ENCODE measurements around the gene ZMYND11. TPM values are rescaled to one million over a fixed set of nuclear protein-coding genes. Genes with fewer than 3 reads are reported as not detected.

ZMYND11 gene
- total and polyA plus RNA-seq, 12 donors = 23.6 to 153 (median 63.6) TPM

- Histone ChIP-seq H3K4me1 (replicated peaks in 1 of 2) (no peaks in the 10 kb centered on the region), H3K4me3 (no peak overlapping the region), H3K27me3 (no peaks in the 10 kb centered on the region), H3K27ac (no peak overlapping the region), H3K36me3 (replicated peaks in 1 of 2) (peaks cover 0 to 46% of the 10 kb centered on the region in 2 donors), H3K9me3 (replicated peaks in 1 of 3) (no peaks in the 10 kb centered on the region)
- intact Hi-C loops (cut with DNase I) = no loop called here
- DNase-seq = no peak
- WGBS, 4 donors = 85 to 94% (median 86%) methylated on average over 5 to 7 of the region's 7 CpGs
- TF ChIP-seq POLR2A (IDR thresholded peaks at IDR 0.05) = no peak
- TF ChIP-seq CTCF (IDR thresholded peaks at IDR 0.05) = no peak
Observed at GRCh38 chr10:282294-283139, 147.3 kb downstream of the ZMYND11 start.

GRCh38 chr10:283140-283479 is 147.9 kb downstream of the ZMYND11 start:
- Histone ChIP-seq H3K4me1 (replicated peaks in 1 of 2) (no peaks in the 10 kb centered on the region), H3K4me3 (no peak overlapping the region), H3K36me3 (replicated peaks in 1 of 2) (peaks cover 0 to 46% of the 10 kb centered on the region in 2 donors), H3K27me3 (no peaks in the 10 kb centered on the region), H3K27ac (no peak overlapping the region), H3K9me3 (replicated peaks in 1 of 3) (no peaks in the 10 kb centered on the region)
- 92 to 96% (median 94%) methylated on average over 8 of the region's 8 CpGs for WGBS, 4 donors
- no peak for DNase-seq
- TF ChIP-seq CTCF (IDR thresholded peaks at IDR 0.05) = no peak
- no peak for TF ChIP-seq POLR2A (IDR thresholded peaks at IDR 0.05)
- intact Hi-C loops (cut with DNase I) = no loop called here

- DNase-seq = no peak
- no peaks in the 10 kb centered on the region for H3K4me1 ChIP-seq (replicated peaks in 1 of 2)
- no peak overlapping the region for H3K4me3 ChIP-seq
- peaks cover 0 to 46% of the 10 kb centered on the region in 2 donors for H3K36me3 ChIP-seq (replicated peaks in 1 of 2)
- intact Hi-C loops (cut with DNase I) = no loop called here
- H3K27ac ChIP-seq = no peak overlapping the region
- H3K9me3 ChIP-seq (replicated peaks in 1 of 3) = no peaks in the 10 kb centered on the region
- H3K27me3 ChIP-seq = no peaks in the 10 kb centered on the region
- no peak for TF ChIP-seq POLR2A (IDR thresholded peaks at IDR 0.05)
- no peak for TF ChIP-seq CTCF (IDR thresholded peaks at IDR 0.05)
- 85 to 95% (median 91%) methylated on average over 7 of the region's 7 CpGs for WGBS, 4 donors
Observed at GRCh38 chr10:283916-284356, 148.7 kb downstream of the ZMYND11 start.

GRCh38 chr10:285216-285615 is 150.0 kb downstream of the ZMYND11 start:
- H3K4me3 ChIP-seq = no peak overlapping the region
- no peaks in the 10 kb centered on the region for H3K4me1 ChIP-seq (replicated peaks in 1 of 2)
- no peak overlapping the region for H3K27ac ChIP-seq
- no peak for DNase-seq
- no peak for TF ChIP-seq POLR2A (IDR thresholded peaks at IDR 0.05)
- TF ChIP-seq CTCF (IDR thresholded peaks at IDR 0.05) = no peak
- H3K27me3 ChIP-seq = no peaks in the 10 kb centered on the region
- peaks cover 0 to 46% of the 10 kb centered on the region in 2 donors for H3K36me3 ChIP-seq (replicated peaks in 1 of 2)
- intact Hi-C loops (cut with DNase I) = no loop called here
- no peaks in the 10 kb centered on the region for H3K9me3 ChIP-seq (replicated peaks in 1 of 3)
- WGBS, 4 donors = 76 to 91% (median 85%) methylated on average over 13 to 15 of the region's 15 CpGs
